Adrenal gland (tissue), 19 donors: ENCODE data around the gene PPP1R12A. TPM values are rescaled to one million over a fixed set of nuclear protein-coding genes. Genes with fewer than 3 reads are reported as not detected.

ENCODE experiments used
- DNase-seq, 7 donors: peaks; one replicate each; pipeline ENCODE4 v3.0.0-alpha.2; 2019 to 2020
- H3K27ac ChIP-seq, 5 donors: fragments of 200-600 bp; sonication (generic) in 4 of 5; 1 replicate in 3 of 5; 2 replicates in 2 of 5; pipeline versions ENCODE4 v1.5.1 to v1.8.0; 2016 to 2020; ENCODE audit warnings: mild to moderate bottlenecking in 1 of 5
- H3K27me3 ChIP-seq: fragments of 200-600 bp; 2 replicates; pipeline ENCODE4 v1.8.0; 2021
- H3K36me3 ChIP-seq, 2 donors: fragments of 200-600 bp; replicated peaks in 1 of 2; 1 replicate in 1 of 2; 2 replicates in 1 of 2; pipeline versions ENCODE4 v1.5.1 to v1.8.0; 2018 to 2022
- H3K4me1 ChIP-seq, 2 donors: fragments of 200-600 bp; replicated peaks in 1 of 2; 1 replicate in 1 of 2; 2 replicates in 1 of 2; pipeline versions ENCODE4 v1.5.1 to v1.8.0; 2018 to 2021
- H3K4me3 ChIP-seq, 4 donors: fragments of 200-600 bp; sonication (generic) in 3 of 4; one replicate each; pipeline ENCODE4 v1.5.1; 2016 to 2018
- H3K9me3 ChIP-seq, 3 donors: fragments of 200-600 bp; sonication (generic) in 1 of 3; replicated peaks in 1 of 3; 1 replicate in 2 of 3; 2 replicates in 1 of 3; pipeline versions ENCODE4 v1.5.1 to v1.8.0; 2016 to 2021
- CTCF ChIP-seq, 6 experiments: fragments of 450-650 bp in 4 of 6; fragments of 200-600 bp in 2 of 6; sonication (generic) in 1 of 6; IDR thresholded peaks; 1 replicate in 5 of 6; 2 replicates in 1 of 6; pipeline versions ENCODE4 v1.5.1 to v1.8.0; 2016 to 2021; ENCODE audit warnings: antibody characterized with exemption in 6 of 6, mild to moderate bottlenecking in 2 of 6, moderate library complexity in 1 of 6
- POLR2A ChIP-seq, 2 donors: fragments of 450-650 bp; IDR thresholded peaks; one replicate each; pipeline ENCODE4 v1.6.1; 2017; ENCODE audit warnings: antibody characterized with exemption in 2 of 2, mild to moderate bottlenecking in 2 of 2, moderate library complexity in 1 of 2
- whole genome bisulfite sequencing, 4 donors: extraction: QIAGEN DNeasy Blood & Tissue Kit in 2 of 4; methylation state at CpG; one replicate each; pipeline versions ENCODE4 v1.1.5 to v1.1.7; 2013 to 2017; 5-methylcytosine and 5-hydroxymethylcytosine counted together
- intact Hi-C, 2 donors: fragments of 100-400 bp; cut with DNase I; formaldehyde crosslinking; loops; one replicate each; pipeline versions ENCODE4 v1.14.1 to v1.15.0; 2022 to 2023
- long read RNA-seq, 10 donors: library from polyadenylated mRNA in 3 of 10; unstranded in 2 of 10; stranded (forward) in 1 of 10; transcript quantifications; one replicate each; pipeline ENCODE4 v2.0.0 and lab custom pipeline, GENCODE V29; 2021 to 2026
- polyA plus RNA-seq, 3 donors: library from polyadenylated mRNA; stranded (reverse); fragments of 200-250 nt in 2 of 3; fragments of 350-450 nt in 1 of 3; fragmentation: Illumina TruSeq in 1 of 3; extraction: RNeasy Lipid Tissue Mini Kit (QIAGEN cat#74804) in 1 of 3; gene quantifications; one replicate each; pipeline ENCODE4 v1.2.3, GENCODE V29; 2013 to 2014
- total RNA-seq, 9 donors: library from RNA; depleted of rRNA in 4 of 9; stranded (reverse); fragments of >200 nt in 4 of 9; fragments of 120-200 nt in 1 of 9; fragmentation: NEBNext Ultra II Directional in 1 of 9; extraction: Animal tissue kit (Norgen Biotek cat#: 25700) in 1 of 9; gene quantifications; one replicate each; pipeline versions ENCODE4 v1.1.0 to v1.2.4, GENCODE V29; 2013 to 2023
- donor health status: healthy with polysubstance abuse.
- donor health status: Bipolar disorder and iron deficiency.
- donor health status: DM: yes; HTN: yes; CAD: no.
- donor health status: DM: no; HTN: no; CAD: no.
- donor health status: DM: no; HTN: no; CAD: no.
- donor health status: DM: yes; HTN: yes; CAD: no.

The PPP1R12A gene
- total RNA-seq (10 to 100 TPM; 26.6 to 93.4 (median 51.6) TPM), polyA plus RNA-seq (10 to 100 TPM; 17.0 to 58.7 (median 27.9) TPM)
- long read RNA-seq, donor 1, partial matches to known transcripts: 0 of 2 reads
- long read RNA-seq, donor 1, other reads (novel, unspliced or antisense): 0 of 2 reads
- long read RNA-seq, donor 2, partial matches to known transcripts: 9 of 14 reads
- long read RNA-seq, donor 2, other reads (novel, unspliced or antisense): 0 of 14 reads
- long read RNA-seq, donor 3: 0 reads
- long read RNA-seq, donor 4, partial matches to known transcripts: 19 of 21 reads
- long read RNA-seq, donor 4, other reads (novel, unspliced or antisense): 2 of 21 reads
- long read RNA-seq, donor 5, partial matches to known transcripts: 18 of 21 reads
- long read RNA-seq, donor 5, other reads (novel, unspliced or antisense): 2 of 21 reads
- long read RNA-seq, donor 6, partial matches to known transcripts: 18 of 21 reads
- long read RNA-seq, donor 6, other reads (novel, unspliced or antisense): 3 of 21 reads
- long read RNA-seq, donor 7: 0 reads
- long read RNA-seq, donor 8, partial matches to known transcripts: 0 of 1 reads
- long read RNA-seq, donor 8, other reads (novel, unspliced or antisense): 0 of 1 reads
- long read RNA-seq, donor 9, partial matches to known transcripts: 19 of 23 reads
- long read RNA-seq, donor 9, other reads (novel, unspliced or antisense): 0 of 23 reads
- long read RNA-seq, donor 10: 0 reads

DNA sequence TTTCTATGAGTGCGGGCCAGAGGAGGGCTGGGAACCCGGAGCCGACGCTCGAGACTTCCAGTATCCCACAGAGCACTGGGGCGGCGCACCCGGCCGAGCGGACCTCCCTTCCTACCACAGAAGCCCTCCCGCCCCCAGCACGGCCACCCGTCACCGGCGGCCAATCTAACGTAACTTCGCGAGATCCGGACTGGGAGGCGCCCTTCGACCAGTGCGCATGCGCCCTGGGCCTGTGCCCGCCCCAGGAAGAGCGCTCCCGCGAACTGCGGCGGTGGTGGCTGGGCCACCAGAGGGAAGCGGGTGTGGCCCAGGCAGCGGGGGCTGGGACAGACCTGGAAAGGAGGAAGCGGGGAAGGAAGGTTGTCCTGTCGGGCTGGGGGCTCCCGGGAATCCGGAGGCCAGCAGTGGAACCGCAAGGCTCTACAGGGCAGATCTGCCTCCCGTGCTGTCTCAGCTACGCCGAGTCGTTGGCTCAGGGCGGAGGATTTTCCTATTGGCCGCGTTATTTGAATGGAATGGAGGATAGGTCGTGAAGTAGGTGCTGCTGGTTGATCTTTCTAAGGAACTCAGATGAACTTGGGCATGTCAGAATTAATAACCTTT is at the start of gene PPP1R12A:
Gene PPP1R12A (minus strand): TSS at position 77 of the 603 bp plus-strand sequence. CDS start 166 bp downstream, outside the sequence.
- Histone ChIP-seq H3K27me3 (no peaks in the 10 kb centered on the region), H3K4me1 (peaks cover 20 to 39% of the 10 kb centered on the region in 2 donors), H3K36me3 (no peaks in the 10 kb centered on the region), H3K4me3 (peak within 1 kb of the TSS; percentile 64 to 99 (median 79)), H3K9me3 (no peaks in the 10 kb centered on the region), H3K27ac (peak within 1 kb of the TSS; percentile 86 to 98 (median 93))
- WGBS, 4 donors: 0 to 1% (median 0%) methylated on average over 7 to 44 of the region's 44 CpGs
- intact Hi-C loops: loop anchor here in 1 of 2 donors (10.0 kb wide), 1 partner anchor 130 kb away; no protein-coding TSS in a partner anchor
- DNase-seq: peak; percentile 96 to 98 (median 97)
- TF ChIP-seq CTCF (IDR thresholded peaks at IDR 0.05) (peak in 3 of 6 experiments; percentile 24 to 41 (median 33)), POLR2A (IDR thresholded peaks at IDR 0.05) (peak; percentile 94 to 97)

DNA sequence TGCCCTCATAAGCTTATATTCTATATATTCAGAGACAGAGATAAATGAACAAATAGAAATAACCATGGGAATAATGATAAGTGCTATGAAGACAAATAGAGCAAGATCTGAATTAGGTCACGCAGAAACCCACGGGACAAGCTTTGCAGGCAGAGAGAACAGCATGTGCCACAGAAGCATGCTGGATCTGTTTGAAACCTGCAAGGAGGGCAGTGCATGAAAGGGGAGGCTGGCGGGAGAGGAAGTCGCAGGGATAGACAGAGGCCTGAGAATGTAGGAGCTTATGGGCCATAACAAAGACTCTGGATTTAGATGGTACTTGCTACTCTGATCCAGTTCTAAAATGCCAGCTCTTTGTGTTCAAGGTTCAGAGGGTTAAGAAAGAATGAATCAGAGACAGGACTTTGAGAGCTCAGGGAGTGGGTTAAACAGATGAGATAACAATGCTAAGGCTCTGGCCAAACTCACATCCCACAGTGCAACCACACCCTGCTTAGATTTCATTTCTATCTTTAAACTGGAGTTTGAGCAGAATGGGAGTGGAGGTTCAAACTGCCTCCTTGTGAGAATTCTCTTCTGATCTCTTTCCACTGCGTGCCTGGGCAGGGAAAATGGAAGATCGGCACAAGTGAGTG is 49.2 kb upstream of the PPP1R12A start:
- no peak for TF ChIP-seq POLR2A (IDR thresholded peaks at IDR 0.05)
- TF ChIP-seq CTCF (IDR thresholded peaks at IDR 0.05): no peak
- intact Hi-C loops: no loop called here
- DNase-seq: no peak
- H3K4me3 ChIP-seq: no peak overlapping the region
- no peaks in the 10 kb centered on the region for H3K4me1 ChIP-seq
- WGBS, 4 donors: 81 to 91% (median 84%) methylated on average over 6 of the region's 6 CpGs
- H3K27ac ChIP-seq: no peak overlapping the region
- no peaks in the 10 kb centered on the region for H3K27me3 ChIP-seq
- H3K36me3 ChIP-seq: no peaks in the 10 kb centered on the region
- H3K9me3 ChIP-seq: no peaks in the 10 kb centered on the region

DNA sequence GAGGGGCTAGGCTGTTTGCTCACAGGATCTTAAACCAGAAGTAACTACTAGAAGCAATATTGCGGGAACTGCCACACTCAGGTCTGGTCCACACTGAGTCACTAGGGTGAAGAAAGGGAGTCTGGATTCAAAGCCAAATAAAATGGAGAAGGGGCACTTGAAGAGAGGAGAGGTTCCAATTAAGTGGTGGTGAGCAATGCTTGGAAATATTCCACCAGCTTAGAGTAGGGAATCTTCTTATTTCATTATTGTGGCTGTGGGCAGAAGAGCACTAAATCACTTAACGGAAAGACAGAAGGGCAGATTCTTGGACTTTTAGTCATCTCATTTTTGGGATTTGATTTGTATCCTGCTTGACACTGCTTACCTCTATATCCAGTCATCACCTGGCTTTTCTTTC is 48.6 kb upstream of the PPP1R12A start:
- 42 to 85% (median 79%) methylated on average over 2 of the region's 2 CpGs for WGBS, 4 donors
- Histone ChIP-seq H3K4me1 (no peaks in the 10 kb centered on the region), H3K36me3 (no peaks in the 10 kb centered on the region), H3K27ac (no peak overlapping the region), H3K27me3 (no peaks in the 10 kb centered on the region), H3K9me3 (no peaks in the 10 kb centered on the region), H3K4me3 (no peak overlapping the region)
- DNase-seq: no peak
- no peak for TF ChIP-seq POLR2A (IDR thresholded peaks at IDR 0.05)
- no peak for TF ChIP-seq CTCF (IDR thresholded peaks at IDR 0.05)
- intact Hi-C loops: no loop called here
